Stimulated activated CD4-positive, alpha-beta T cell treated with anti-CD3 and anti-CD28 coated beads, Interleukin-15, amount 100 ng/mL, for 24 hours (primary cell): ENCODE measurements around the gene CHMP4B.

Experiments
- DNase-seq: peaks from one replicate; pipeline ENCODE4 v3.0.0-alpha.2; 2020

CHMP4B gene

DNA sequence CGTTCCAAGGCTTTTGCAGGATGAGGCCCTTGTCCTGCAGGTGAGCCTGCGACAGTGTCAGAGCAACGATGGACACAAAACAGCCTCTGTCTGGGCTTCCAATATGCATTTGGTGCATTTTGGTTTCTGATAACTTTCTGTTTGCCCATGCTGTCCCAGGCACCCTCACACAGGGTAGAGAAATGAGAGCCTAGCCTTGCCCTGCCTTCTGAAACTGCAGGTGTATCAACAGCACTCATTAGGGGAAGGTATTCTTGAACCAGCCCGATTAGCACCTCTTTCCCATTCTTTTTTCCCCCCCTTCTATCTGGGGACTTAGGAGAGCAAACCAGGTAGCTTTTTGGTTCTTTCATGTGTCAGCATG is 30.3 kb downstream of the CHMP4B start:
- DNase-seq = no peak

DNA sequence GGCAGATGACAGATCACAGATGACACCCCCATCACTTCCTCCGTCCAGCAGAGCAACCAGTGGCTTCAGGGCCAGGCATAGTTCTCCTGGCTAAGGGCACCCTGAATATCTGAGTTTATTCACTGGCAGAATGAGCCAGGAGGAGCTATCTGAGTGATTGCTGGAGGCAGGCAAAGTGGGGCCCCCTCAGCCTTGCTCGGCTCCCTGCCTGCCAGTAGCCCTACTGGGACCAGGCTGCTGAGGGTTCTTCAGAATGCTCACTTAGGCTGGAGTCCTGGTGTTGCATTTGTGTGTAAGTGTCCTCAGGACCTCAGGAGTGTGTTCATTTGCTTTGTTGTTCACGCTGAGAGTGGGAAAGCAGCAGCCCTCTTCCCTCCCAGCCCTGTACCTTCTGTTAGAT is 31.2 kb downstream of the CHMP4B start:
- DNase-seq = no peak

DNA sequence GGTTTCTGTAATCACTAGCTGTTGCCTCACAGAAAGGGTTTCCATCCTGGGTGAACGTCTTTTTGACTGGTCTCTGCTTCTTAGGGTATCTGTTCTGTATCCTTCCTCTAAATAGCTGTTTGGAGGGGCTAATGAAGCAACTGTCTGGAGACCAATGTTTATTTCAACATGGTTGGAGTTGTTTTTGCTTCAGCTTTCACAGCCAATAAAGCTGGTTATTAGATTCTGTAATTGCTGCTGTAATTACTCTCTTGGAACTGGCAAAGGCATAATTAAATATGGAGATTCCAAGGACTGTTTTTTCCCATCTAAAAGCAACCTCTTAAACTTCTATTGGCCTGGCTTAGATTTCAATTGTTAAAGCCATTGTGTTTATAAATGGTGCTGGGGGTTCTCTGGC is 31.9 kb downstream of the CHMP4B start:
- no peak for DNase-seq

DNA sequence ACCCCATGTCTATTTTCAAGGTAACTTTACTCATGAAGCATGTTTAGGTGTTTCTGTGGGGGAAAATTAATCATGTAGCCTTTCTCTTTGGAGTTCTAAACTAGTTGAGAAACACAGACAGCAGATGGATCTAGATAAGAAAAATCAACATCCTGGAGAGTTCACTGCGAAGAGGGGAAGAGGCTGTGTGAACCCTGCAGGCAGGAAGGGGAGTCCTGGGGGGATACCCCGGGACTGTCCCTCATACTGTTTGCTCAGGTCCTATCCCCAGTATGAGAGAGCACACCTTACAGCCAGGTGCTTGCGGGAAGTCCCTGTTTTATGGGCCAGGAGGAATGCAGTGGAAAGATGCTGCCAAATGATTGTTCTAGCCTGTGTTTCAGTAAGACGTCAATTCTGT is 32.7 kb downstream of the CHMP4B start:
- DNase-seq = peak; percentile 19

DNA sequence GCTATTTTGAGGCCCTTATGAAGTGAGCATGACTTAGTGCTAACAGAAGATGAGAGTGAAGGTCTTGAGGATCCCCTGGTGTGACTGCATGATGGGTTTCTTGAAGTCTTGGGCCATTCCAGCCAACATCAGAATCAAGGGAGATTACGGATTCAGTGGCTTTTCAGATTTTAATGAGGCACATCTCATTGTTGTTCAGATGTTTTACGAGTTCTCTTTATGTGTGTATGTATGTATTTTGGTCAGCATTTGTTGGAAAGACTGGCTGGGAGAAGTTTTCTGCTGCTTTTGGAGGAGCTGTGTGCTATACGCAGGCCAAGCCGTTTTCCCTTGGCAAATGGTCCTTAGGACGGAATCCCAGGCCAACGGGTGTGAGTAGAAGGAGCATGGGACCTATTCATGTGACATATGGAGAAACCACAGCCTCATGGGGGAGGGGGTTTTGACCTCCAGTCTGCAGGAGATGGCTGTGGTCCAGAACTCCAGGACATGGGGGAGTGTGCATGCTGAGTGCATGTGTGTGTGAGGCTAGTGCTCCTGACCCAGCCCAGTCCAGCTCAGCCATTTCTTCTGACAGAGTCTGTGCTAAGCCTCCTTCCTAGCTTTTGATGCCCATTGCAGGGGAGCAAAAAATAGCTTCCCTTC is 35.3 kb downstream of the CHMP4B start:
- DNase-seq = no peak

DNA sequence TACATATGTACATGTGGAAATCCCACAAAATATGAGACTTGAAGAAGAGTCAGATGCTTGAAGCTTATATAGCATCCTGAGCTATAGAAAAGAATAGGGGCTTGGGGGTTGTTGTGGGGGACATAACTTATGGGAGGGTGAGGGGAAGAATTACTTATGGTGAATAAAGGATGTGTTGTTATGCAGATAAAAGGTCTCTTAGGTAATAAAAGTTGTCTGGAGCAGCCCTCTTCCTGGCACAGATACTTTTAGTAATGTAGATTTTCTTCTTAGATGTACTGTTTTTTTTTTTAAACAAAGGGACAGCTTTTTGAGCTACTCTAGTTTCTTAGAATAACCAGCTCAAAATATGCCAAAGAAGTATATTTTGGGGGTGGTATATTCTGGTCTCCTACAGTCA is 35.9 kb downstream of the CHMP4B start:
- DNase-seq = no peak

DNA sequence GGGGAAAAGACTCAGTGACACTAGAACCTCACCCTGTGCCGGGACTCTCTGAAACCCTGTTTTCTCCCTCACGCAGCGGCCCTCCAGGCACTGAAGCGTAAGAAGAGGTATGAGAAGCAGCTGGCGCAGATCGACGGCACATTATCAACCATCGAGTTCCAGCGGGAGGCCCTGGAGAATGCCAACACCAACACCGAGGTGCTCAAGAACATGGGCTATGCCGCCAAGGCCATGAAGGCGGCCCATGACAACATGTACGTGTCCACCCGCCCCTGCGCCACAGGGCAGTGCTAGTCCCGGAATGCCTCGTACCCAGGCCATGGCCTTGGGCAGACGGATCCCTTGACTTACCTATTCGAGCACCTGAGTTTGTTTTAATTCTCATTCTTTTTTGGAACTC is 37.2 kb downstream of the CHMP4B start:
- DNase-seq = no peak

DNA sequence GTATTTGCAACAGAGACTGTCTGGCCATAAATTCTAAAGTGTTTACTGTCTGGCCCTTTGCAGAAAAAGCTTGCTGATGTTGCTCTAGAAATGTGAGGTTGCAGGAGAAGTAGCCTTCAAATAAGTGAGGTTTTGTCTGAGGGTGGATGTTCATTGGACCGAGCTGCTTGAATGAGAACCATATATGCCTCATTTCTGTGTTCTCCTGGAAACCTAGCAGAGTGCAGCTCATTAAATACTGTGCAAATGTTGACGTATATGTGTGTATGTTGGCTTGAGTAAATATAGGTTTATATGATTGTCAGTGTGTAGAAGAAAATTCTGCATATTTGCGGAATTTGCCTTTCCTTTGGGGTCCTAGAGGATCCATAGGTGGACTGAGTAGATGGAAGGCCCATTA is 39.0 kb downstream of the CHMP4B start:
- no peak for DNase-seq

DNA sequence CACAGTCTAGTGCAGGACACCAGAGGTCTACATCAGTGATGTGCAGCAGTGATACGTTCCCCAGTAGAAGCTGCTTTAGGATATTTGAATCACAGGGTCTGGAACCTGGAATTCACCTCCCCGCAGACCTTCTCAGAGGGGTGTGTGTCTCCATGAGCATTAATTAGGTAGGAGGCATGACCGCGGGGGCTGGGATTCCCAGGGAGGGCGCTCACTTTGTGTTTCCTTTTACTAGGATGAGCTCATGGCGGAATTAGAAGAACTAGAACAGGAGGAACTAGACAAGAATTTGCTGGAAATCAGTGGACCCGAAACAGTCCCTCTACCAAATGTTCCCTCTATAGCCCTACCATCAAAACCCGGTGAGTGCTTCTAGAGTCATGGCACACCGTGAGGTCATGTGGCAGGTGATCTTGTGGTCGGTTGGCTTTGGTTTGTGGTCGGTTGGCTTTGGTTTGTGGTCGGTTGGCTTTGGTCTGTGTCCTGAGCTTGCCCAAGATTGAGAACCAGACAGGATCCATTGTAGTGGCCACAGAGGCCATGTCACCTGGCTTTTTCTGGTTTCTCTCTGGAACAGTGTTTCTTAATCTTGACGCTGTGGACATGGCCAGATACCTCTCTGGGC is 40.8 kb downstream of the CHMP4B start:
- no peak for DNase-seq

DNA sequence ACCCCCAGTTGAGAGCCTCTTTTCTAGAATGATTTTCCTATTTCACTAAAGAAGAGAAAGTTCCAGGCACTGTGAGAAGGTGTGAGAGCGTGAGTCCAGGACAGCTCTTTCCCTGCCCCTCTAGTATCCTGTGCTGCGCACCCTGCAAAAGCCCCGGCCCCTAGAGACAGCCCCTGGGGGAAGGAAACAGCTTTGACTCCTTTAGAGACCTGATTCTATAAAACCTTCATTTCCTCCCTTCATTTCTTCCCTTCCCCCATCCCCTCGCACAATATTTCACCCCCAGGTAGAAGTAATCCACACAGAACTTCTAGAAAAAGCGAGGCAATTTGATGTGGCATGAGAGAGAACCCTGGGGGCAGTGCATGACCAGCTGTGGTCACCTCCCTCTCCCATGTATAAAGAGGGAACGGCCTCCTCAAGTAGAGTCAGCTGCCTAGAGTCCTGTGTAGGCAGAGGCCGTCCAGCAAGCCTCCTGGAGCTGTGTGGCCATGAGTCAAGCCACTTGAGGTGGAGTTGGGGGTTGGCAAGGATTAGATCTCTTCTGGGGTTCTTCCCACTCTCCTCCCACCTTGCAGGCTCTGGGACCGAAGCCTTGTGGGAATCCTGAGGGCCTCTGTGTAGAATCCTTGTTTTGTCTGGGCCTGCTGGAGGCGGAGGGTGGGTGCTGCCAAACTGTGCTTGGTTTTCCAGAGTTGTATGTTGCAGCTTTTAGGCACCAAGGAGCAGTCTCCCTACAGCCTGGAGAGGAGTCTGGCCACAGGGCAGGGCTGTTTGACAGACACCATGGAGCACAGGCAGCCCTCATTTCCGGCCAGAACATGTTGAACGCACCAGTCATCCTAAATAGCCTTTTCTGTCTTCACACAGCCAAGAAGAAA is 41.7 kb downstream of the CHMP4B start:
- peak; percentile 19 for DNase-seq

DNA sequence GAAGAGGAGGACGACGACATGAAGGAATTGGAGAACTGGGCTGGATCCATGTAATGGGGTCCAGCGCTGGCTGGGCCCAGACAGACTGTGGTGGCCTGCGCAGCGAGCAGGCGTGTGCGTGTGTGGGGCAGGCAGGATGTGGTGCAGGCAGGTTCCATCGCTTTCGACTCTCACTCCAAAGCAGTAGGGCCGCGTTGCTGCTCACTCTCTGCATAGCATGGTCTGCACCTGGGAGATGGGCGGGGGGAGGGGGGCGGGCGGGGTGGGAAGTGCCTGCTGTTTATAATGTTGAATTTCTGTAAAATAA is 42.3 kb downstream of the CHMP4B start:
- DNase-seq = peak; percentile 54

DNA sequence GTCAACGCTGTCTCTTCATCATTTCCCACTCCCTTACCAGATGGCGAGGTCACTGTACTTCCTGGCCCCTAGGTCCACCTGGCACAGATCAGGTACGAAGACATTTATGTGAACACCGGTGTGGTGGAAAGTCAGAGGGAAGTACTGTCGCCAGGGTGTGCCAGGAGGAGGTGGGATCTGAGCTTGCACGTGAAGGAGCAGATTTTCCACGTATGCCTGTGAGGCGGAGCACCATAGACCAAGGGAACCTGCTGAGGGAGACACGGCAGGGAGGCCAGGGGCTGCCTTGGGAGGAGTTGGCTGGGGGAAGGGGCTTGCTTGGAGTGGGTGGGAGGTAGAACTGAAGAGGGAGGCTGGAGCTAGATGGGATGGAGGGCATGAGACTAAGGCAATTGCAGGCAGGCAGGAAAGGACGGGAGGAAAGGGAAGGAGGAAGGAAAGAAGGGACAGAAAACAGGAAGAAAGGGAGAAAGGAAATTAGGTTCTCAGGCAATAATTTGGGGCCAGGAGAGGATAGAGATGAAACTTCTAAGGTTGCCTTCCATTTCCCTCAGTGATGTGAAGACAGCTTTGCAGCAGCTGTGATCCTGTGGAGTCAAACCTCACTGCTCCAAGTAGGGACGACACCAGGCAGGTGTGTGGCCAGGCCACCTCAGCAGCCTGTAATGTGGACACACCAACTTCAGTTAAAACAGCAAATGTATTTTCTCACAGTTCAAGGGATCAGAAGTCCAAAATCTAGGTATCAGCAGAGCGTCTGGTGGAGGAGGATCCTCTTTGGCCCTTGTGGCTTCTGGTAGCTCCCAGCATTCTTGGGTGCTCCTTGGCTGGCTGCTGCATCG is 46.8 kb downstream of the CHMP4B start:
- no peak for DNase-seq

DNA sequence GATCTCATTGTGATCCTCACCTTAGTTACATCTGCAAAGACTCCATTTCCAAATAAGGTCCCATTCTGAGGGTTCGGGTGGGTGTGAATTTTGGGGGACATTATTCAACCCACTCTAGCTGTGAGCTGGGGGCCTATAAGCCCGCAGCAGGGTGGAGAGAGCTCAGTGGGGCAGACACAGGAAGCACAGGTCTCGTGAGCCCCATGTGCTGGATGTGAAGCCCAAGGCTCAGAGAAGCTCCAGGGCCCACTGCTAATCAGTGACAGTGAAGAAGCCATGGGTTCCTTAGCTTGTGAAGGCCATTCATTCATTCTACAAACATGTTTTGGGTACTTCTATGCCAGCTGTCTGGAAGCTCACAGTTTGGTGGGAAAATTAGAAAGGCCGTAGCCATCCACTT is 47.5 kb downstream of the CHMP4B start:
- no peak for DNase-seq

DNA sequence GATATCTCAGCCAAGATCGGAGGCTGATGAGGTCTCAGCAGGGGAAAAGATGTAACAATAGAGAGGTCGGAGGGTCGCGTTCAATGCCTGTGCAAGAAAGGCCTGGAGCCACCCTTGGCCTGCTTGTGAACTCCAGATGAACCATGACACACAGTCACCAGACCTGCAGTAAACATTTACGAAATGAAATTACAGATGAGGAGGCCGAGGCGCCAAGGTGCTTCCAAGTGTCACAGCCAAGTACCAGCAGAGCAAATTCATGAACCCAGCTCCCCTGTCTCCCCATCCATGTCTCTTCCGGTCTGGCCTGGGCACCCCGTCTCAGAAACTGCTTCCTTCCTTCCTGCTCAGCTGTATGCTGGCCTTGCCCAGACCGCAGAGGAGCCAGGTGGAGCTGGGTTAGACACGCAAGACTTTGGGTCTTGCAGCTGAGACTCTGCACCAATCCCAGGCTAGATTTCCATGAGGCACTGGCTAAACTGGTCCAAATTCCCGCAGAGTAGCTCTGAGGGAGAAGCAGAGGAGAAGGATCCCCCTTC is 48.1 kb downstream of the CHMP4B start:
- DNase-seq = peak; percentile 42

DNA sequence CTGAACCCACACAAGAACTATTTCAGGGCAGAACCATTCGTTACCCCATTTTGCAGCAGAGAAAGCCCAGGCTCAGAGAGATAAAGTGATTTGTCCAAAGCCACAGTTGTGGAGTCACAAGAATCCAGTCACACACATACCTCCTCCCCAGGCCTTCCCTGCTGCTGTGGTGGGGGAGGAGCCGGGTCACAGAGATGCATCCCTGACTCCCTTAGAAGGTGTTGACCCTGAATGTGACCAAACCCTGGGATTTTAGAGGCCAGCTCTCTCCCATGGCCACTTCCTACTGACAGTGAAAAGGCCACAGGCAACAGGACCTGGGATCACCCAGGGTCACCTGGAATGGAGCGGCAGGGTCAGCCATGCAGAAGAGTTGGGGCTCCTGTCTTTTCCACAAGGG is 48.6 kb downstream of the CHMP4B start:
- no peak for DNase-seq

DNA sequence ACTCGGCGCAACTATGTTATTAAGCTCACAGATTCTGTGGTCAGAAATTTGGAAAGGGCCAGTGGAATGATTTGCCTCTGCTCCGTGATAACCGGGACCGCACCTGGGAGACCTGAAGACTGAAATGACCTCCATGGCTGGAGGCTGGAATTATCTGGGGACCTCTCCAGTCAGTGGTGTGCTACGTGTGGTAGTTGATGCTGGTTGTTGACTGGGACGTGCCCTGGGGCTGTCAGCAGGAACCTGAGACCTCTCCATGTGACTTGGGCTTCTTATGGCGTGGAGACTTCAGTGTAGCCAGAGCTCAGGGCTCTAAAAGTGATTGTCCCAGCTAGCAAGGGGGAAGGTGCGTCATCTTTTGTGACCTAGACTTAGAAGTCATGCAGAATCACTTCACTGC is 50.3 kb downstream of the CHMP4B start:
- DNase-seq = no peak

DNA sequence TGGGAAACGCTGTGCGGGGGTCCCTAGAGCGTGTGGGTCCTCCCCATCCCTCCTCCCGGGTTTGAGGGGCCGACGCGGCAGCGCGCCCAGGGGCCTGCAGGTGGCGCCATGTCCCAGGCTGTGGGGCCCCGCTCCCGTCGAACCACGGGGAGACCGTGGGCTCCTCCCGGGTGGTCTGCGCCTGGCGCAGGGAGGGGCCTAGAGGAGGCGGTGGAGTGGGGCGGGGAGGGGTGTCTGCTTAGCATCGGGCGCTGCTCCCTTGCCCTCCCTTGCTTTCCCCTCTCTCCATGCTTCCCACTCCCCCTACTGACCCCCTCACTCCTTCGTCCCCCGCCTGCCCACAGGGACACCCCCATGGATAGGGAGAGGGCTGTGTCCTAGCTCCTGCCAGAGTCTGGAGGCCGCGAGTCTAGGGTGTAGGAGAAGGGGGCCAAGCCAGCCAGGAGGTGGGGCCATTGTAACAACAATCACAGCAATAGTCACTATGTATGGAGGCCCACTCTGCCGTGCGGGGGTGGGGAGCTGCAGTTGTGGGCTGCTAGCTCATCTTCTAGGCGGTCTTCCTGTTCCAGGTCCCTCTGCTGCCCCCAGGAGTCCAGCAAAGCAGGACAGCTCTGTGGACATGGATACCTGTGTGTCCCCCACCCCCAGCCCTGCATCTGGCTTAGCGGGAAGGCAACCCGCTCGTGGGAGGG is 51.7 kb downstream of the CHMP4B start:
- peak; percentile 58 for DNase-seq

DNA sequence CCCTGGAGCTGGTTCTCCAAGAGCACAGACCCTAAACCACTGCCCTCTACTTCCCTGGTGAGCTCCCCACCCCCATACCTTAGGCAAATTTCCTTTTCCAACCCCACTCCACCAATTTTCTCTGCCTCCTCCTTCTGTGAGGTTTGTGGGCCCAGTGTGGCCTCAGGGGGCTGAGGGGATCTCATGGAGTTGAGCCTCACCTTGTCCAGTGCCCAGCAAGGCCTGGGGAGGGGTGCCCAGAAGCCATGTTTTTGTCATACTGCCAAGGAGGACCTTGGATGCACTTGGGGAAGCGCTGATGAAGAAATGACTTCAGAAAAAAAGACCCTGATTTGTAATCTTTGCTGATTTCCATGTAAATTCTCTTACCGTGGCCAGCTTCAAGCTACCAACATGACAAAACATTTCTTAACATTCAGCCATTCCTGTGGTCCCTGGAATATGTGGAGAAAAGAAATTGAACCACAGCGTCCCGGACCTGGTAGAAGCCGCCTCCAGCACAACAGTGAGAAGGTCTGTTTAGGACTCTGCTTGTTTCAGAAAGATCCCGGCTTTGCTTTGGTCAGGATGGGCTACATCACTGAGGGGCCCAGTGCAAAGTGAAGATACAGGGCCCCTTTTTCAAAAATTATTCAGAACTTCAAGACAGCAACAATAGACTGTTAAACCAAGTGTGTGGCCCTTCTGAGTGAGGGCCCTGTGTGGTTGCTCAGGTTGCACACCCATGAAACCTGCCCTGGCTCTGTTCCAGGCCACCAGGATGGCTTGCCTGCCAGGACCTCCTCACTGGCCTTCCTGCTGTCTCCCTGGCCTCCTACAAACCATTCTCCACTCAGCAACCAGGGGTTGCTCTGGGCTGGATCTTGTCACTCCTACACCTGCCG is 52.5 kb downstream of the CHMP4B start:
- no peak for DNase-seq

DNA sequence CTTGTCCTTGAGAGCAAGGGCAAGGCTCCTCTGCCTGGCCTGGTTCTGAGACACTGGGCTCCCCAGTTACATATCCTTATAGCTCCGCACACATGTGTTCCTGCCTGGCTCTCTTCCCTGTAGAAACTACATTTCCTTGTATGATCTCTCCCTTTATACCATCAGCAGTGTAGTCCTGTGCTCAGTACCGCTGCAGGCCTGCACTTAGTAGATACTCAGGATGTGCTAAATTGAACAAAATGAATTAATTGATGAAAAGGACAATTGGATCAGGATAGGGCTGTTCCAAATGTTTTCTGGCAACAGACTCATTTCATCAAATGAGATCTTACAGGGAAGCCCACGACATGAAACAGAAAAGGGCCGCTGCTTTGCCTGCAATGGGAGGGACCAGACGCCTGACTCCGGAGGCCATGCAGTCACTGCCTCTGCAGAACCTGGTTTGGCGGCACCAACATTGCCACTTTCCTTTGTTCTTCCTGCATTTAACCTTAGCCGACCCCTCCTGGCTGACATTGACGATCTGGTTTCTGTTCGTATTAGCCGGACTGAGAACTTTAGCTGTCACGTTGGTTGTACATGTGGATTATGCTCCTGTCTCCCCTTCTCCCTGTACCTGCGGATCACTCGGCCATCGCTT is 53.3 kb downstream of the CHMP4B start:
- DNase-seq = no peak

DNA sequence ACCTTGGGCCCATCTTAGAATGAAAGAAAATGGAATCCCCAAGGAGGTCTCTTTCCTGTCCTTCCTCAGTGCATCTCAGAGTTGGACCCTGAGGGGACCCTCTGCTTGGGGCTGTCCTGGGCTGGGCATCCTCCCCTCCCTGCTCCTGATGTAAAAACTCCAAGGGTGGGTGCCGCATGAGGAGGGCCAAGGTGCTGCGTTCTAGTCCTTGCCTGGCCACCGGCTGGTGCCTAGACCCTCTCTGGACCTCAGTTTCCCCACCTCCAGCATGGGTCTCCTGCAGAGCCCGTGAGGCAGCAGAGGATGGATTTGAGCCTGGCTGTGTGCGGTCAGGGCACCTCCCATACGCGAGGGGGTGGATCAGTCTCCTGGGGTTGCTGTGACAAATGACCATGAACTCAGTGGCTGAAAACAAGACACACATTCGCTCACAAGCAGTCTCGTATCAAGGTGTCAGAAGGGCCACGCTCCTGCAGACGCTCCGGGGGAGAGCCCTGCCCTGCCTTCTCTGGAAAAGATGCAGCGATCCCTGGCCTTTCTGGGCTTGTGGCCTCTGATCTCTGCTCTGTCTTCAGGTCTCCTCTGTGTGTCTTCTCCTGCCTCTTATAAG is 54.7 kb downstream of the CHMP4B start:
- no peak for DNase-seq
